ENCODE measurements around the gene CYP26C1. TPM values are rescaled to one million over a fixed set of nuclear protein-coding genes. Genes with fewer than 3 reads are reported as not detected.

CYP26C1 gene
- total and polyA plus RNA-seq, 2 of the 4 experiments (the other 2 are of a cell fraction), result 0.02 TPM; not detected in 1

DNA sequence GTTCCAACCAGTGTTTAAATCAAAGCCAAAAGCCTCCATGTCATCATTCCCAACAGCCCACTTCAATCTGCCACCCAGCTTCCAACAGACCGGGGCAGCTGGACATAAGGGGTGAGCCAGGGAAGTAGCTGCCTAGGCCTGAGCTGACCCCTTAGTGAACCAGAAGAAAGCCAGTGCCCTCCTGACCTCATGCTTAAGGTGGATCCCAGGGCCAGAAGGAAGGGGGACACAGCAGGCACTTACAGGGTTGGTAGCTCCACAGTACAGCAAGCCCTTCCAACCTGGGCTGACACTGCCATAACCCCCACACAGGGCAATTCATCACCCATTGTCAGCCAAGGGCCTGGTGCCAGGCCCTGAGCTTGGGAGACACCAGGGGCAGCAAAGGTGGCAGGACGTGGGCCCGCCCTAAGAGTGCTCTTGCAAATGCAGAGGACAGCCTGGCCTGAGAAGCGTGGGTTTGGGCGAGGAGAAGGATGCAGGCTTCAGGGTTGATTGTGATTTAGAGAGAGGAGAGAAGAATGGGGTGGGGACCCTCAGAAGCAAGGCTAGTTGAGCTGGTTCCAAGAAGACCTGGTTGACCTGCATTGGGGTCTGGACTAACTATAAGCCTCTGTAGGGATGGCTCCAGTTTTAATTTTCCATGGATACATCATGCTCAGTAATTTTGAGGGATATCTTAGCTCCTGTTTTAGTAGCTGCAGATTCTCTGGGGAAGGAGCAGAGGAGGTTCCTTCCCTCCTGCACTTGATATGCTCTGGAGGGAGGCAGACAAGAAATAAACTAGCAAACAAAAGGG, 10.0 kb downstream of the CYP26C1 start:
- Histone ChIP-seq H3K9me1 (ENCODE audit: insufficient read depth, low read length) (no peaks in the 10 kb centered on the region), H4K91ac (ENCODE audit: insufficient read depth, low read depth, low read length) (no peak overlapping the region), H4K8ac (ENCODE audit: low read depth in 2 of 2, low read length in 2 of 2) (no peak overlapping the region), H3K18ac (ENCODE audit: low read depth, low read length) (no peak overlapping the region), H4K5ac (ENCODE audit: low read depth, low read length) (no peak overlapping the region), H3K4me2 (ENCODE audit: low read depth, low read length) (no peak overlapping the region), H3K9me3 (ENCODE audit: control insufficient read depth, insufficient read depth, low read length) (no peaks in the 10 kb centered on the region), H3K14ac (replicated peaks; ENCODE audit: low read depth, low read length) (no peak overlapping the region), H2BK20ac (ENCODE audit: low read depth, low read length) (no peak overlapping the region), H3K56ac (ENCODE audit: extremely low read depth, insufficient read depth, low read length) (no peak overlapping the region), H2BK5ac (ENCODE audit: low read depth, low read length, poor library complexity, severe bottlenecking) (no peak overlapping the region), H3K27me3 (ENCODE audit: control insufficient read depth, insufficient read depth, low read length) (peaks cover 98% of the 10 kb centered on the region), H3K4me1 (ENCODE audit: control insufficient read depth, insufficient read depth, low read length) (peaks cover 10% of the 10 kb centered on the region; the same call in 1 of the 2 replicates), H3K27ac (ENCODE audit: insufficient read depth, low read length) (no peak overlapping the region), H2AK5ac (ENCODE audit: low read depth, low read length) (no peak overlapping the region; the same call in 1 of the 2 replicates), H3K4me3 (ENCODE audit: insufficient read depth, low read depth, low read length) (no peak overlapping the region), H3K36me3 (ENCODE audit: control insufficient read depth, insufficient read depth, low read length) (no peaks in the 10 kb centered on the region), H2BK120ac (ENCODE audit: low read depth, low read length) (no peak overlapping the region), H3K4ac (ENCODE audit: low read depth, low read length) (no peak overlapping the region), H2BK15ac (ENCODE audit: low read depth, low read length) (no peak overlapping the region), H2AFZ (replicated peaks; ENCODE audit: low read length, poor library complexity) (no peak overlapping the region), H3K9ac (ENCODE audit: low read depth, low read length) (no peak overlapping the region), H2AK9ac (replicated peaks; ENCODE audit: low read depth, low read length, poor library complexity) (no peak overlapping the region), H3K79me1 (ENCODE audit: low read depth in 1 of 2, low read length in 2 of 2) (no peaks in the 10 kb centered on the region), H4K20me1 (ENCODE audit: insufficient read depth, low read length) (peaks cover 22% of the 10 kb centered on the region; the same call in 1 of the 2 replicates), H3K23ac (ENCODE audit: low read depth, low read length) (no peak overlapping the region)
- CTCF ChIA-PET, result no interaction called here
- TF ChIP-seq NFE2L2 (IDR thresholded peaks at IDR 0.05; ENCODE audit: low read depth, low read length) (no peak), MXI1 (IDR thresholded peaks at IDR 0.05; ENCODE audit: borderline replicate concordance, low read depth, low read length) (no peak), RFX5 (IDR thresholded peaks at IDR 0.05; ENCODE audit: low read depth, low read length) (no peak), RCOR1 (IDR thresholded peaks at IDR 0.05; ENCODE audit: insufficient replicate concordance, low read length) (no peak), POLR2A (IDR thresholded peaks at IDR 0.05; ENCODE audit: low read depth, low read length) (no peak), RAD21 (IDR thresholded peaks at IDR 0.05; ENCODE audit: low read length) (no peak), CEBPB (IDR thresholded peaks at IDR 0.05; ENCODE audit: low read depth, low read length) (no peak), MAZ (IDR thresholded peaks at IDR 0.05; ENCODE audit: borderline replicate concordance, low read depth, low read length) (no peak)
- TF ChIP-seq, protein P1, sequence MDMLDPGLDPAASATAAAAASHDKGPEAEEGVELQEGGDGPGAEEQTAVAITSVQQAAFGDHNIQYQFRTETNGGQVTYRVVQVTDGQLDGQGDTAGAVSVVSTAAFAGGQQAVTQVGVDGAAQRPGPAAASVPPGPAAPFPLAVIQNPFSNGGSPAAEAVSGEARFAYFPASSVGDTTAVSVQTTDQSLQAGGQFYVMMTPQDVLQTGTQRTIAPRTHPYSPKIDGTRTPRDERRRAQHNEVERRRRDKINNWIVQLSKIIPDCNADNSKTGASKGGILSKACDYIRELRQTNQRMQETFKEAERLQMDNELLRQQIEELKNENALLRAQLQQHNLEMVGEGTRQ (IDR thresholded peaks at IDR 0.05; ENCODE audit: low read depth, low read length), result no peak
- TF ChIP-seq, protein P2, sequence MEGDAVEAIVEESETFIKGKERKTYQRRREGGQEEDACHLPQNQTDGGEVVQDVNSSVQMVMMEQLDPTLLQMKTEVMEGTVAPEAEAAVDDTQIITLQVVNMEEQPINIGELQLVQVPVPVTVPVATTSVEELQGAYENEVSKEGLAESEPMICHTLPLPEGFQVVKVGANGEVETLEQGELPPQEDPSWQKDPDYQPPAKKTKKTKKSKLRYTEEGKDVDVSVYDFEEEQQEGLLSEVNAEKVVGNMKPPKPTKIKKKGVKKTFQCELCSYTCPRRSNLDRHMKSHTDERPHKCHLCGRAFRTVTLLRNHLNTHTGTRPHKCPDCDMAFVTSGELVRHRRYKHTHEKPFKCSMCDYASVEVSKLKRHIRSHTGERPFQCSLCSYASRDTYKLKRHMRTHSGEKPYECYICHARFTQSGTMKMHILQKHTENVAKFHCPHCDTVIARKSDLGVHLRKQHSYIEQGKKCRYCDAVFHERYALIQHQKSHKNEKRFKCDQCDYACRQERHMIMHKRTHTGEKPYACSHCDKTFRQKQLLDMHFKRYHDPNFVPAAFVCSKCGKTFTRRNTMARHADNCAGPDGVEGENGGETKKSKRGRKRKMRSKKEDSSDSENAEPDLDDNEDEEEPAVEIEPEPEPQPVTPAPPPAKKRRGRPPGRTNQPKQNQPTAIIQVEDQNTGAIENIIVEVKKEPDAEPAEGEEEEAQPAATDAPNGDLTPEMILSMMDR (conservative IDR thresholded peaks at IDR 0.05; ENCODE audit: low read depth, low read length), result no peak
- BruUV-seq (replicated peaks), result no TSS peak
- DNase-seq (no peak), ATAC-seq (ENCODE audit: low read depth) (no peak)
- POLR2A ChIA-PET (ENCODE audit: unreplicated experiment), result no interaction called here
- dilution Hi-C loops (cut with HindIII; ENCODE audit: low sequenced_read_pairs, unreplicated experiment), result no loop called here
- intact Hi-C loops (cut with micrococcal nuclease), result loop anchor here (5.0 kb wide), 1 partner anchor 63 kb away; no protein-coding TSS in a partner anchor
- WGBS, 2 experiments (ENCODE audit: extremely low coverage in 2 of 2, insufficient read length in 1 of 2), result 84% methylated on average over 4 of the region's 5 CpGs; no CpG with 5 or more reads in 1 of the 2 experiments
- in situ Hi-C loops (cut with MboI; ENCODE audit: low sequenced_read_pairs), result no loop called here
